ENCODE measurements around the gene FUT4. TPM values are rescaled to one million over a fixed set of nuclear protein-coding genes. Genes with fewer than 3 reads are reported as not detected.

The FUT4 gene
- total RNA-seq, 1 donor from 2014 or later: 6.1 TPM

- Histone ChIP-seq H3K27ac (no peak overlapping the region), H3K9me3 (no peaks in the 10 kb centered on the region), H3K4me1 (no peaks in the 10 kb centered on the region), H3K4me3 (no peak overlapping the region), H3K27me3 (no peaks in the 10 kb centered on the region), H3K36me3 (no peaks in the 10 kb centered on the region)
- TF ChIP-seq POLR2A (IDR thresholded peaks at IDR 0.05) (no peak), POLR2AphosphoS5 (IDR thresholded peaks at IDR 0.05; ENCODE audit: insufficient read depth in 1 of 2, low read depth in 1 of 2) (no peak)
- TF ChIP-seq, protein P1, sequence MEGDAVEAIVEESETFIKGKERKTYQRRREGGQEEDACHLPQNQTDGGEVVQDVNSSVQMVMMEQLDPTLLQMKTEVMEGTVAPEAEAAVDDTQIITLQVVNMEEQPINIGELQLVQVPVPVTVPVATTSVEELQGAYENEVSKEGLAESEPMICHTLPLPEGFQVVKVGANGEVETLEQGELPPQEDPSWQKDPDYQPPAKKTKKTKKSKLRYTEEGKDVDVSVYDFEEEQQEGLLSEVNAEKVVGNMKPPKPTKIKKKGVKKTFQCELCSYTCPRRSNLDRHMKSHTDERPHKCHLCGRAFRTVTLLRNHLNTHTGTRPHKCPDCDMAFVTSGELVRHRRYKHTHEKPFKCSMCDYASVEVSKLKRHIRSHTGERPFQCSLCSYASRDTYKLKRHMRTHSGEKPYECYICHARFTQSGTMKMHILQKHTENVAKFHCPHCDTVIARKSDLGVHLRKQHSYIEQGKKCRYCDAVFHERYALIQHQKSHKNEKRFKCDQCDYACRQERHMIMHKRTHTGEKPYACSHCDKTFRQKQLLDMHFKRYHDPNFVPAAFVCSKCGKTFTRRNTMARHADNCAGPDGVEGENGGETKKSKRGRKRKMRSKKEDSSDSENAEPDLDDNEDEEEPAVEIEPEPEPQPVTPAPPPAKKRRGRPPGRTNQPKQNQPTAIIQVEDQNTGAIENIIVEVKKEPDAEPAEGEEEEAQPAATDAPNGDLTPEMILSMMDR (IDR thresholded peaks at IDR 0.05): no peak
- intact Hi-C loops (cut with DNase I): no loop called here
- no peak for DNase-seq (ENCODE audit: extremely low spot score in 2 of 2)
Measured at GRCh38 chr11:94532211-94532610, 11.5 kb upstream of the FUT4 start.

DNA sequence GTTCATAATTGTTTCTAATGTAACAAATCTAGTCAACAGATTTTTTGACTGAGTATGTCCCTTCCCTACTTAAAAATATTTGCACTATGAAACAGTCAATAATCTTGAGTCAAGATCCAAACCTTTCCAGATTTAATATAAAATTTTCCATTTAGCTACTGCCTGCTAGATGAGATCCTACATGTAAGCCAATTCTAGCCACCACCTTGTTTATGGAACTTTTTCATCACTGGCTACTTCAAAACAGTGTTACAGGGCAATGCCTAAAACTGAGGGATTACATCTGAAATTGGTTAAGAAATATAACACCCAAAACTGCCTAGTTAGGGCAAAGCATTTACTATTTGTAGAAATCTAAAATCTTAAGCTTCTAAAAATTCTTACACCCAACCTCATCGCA, 10.5 kb upstream of the FUT4 start:
- DNase-seq (ENCODE audit: extremely low spot score in 2 of 2): no peak
- intact Hi-C loops (cut with DNase I): no loop called here
- TF ChIP-seq POLR2AphosphoS5 (IDR thresholded peaks at IDR 0.05; ENCODE audit: insufficient read depth in 1 of 2, low read depth in 1 of 2) (no peak), POLR2A (IDR thresholded peaks at IDR 0.05) (no peak)
- TF ChIP-seq, protein P1 (IDR thresholded peaks at IDR 0.05): no peak
- Histone ChIP-seq H3K9me3 (no peaks in the 10 kb centered on the region), H3K36me3 (no peaks in the 10 kb centered on the region), H3K27me3 (no peaks in the 10 kb centered on the region), H3K4me1 (no peaks in the 10 kb centered on the region), H3K4me3 (no peak overlapping the region), H3K27ac (no peak overlapping the region)

DNA sequence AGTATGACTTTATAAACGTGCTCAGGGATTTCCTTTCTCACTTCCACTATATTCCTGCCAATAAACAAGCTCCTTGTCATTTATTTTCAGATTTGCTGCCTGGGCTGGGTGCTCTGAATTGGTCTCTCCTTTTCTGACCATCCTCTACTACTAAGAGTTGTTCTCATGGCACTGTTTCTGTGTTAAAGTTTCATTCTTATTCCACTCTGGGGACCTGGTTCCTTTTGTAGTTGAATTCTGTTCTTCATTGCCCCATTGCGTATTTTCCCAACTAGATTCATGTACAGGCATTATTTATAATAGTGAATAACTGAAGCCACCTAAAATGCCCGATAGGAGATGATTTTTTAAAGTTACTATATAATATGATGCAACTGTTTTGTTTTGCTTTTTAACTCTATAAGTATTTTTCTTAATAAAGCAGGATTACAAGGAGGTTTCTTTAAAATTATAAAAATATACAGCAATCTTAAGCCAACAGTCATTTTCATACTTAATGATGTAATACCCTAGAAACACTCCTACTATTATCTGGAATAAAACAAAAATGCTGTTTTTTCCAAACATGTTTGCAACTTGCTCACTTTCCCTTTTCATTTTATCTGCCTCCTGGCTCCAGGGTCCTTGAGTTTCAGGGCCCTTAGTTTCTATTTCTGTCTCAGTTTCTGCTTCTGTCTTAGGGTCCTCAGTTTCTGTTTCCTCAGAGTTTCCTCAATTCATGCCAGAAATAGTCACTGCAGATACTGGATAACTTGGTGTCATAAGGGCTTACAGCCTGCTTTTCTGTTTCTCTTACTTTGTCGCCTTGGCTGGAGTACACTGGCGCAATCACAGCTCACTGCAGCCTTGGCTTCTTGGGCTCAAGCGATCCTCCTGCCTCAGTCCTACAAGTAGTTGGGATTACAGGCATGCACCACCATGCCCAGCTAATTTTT, 9.8 kb upstream of the FUT4 start:
- no peak for DNase-seq (ENCODE audit: extremely low spot score in 2 of 2)
- TF ChIP-seq, protein P1 (IDR thresholded peaks at IDR 0.05): no peak
- no peak for TF ChIP-seq POLR2A (IDR thresholded peaks at IDR 0.05)
- TF ChIP-seq POLR2AphosphoS5 (IDR thresholded peaks at IDR 0.05; ENCODE audit: insufficient read depth in 1 of 2, low read depth in 1 of 2): no peak
- Histone ChIP-seq H3K9me3 (no peaks in the 10 kb centered on the region), H3K36me3 (no peaks in the 10 kb centered on the region), H3K4me3 (no peak overlapping the region), H3K27ac (no peak overlapping the region), H3K27me3 (no peaks in the 10 kb centered on the region), H3K4me1 (no peaks in the 10 kb centered on the region)
- intact Hi-C loops (cut with DNase I): no loop called here

DNA sequence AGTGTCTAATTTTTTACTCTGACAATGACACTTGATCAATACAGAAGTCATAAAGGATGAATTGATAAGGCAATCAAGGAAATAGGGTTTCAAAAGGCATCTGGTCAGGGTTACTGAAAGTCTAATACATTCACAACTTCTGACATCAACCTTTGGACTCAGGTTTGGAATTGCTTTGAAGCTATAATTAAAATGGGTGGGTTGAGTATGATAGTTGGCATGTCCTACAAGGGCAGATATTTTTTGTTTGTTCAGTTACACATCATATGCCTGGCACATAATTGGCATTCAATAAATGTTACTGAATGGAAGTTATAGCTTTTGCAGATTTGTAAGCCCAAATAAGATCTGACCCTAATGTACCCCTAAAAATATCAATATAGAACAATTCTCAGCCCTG, 7.3 kb upstream of the FUT4 start:
- TF ChIP-seq, protein P1 (IDR thresholded peaks at IDR 0.05): no peak
- TF ChIP-seq POLR2AphosphoS5 (IDR thresholded peaks at IDR 0.05; ENCODE audit: insufficient read depth in 1 of 2, low read depth in 1 of 2) (no peak), POLR2A (IDR thresholded peaks at IDR 0.05) (no peak)
- DNase-seq (ENCODE audit: extremely low spot score in 2 of 2): no peak
- Histone ChIP-seq H3K9me3 (no peaks in the 10 kb centered on the region), H3K36me3 (no peaks in the 10 kb centered on the region), H3K4me1 (no peaks in the 10 kb centered on the region), H3K27ac (no peak overlapping the region), H3K4me3 (no peak overlapping the region), H3K27me3 (no peaks in the 10 kb centered on the region)
- intact Hi-C loops (cut with DNase I): no loop called here

- no peaks in the 10 kb centered on the region for H3K36me3 ChIP-seq
- no peaks in the 10 kb centered on the region for H3K4me1 ChIP-seq
- intact Hi-C loops (cut with DNase I): no loop called here
- no peak for TF ChIP-seq POLR2A (IDR thresholded peaks at IDR 0.05)
- TF ChIP-seq, protein P1 (IDR thresholded peaks at IDR 0.05): no peak
- no peak for TF ChIP-seq POLR2AphosphoS5 (IDR thresholded peaks at IDR 0.05; ENCODE audit: insufficient read depth in 1 of 2, low read depth in 1 of 2)
- no peak overlapping the region for H3K27ac ChIP-seq
- H3K4me3 ChIP-seq: no peak overlapping the region
- no peaks in the 10 kb centered on the region for H3K9me3 ChIP-seq
- no peak for DNase-seq (ENCODE audit: extremely low spot score in 2 of 2)
- no peaks in the 10 kb centered on the region for H3K27me3 ChIP-seq
Measured at GRCh38 chr11:94537031-94537600, 6.6 kb upstream of the FUT4 start.

Data from vagina (tissue), 2 donors.